ENCODE data around the gene ABCA8.
"Not testable (repeated sequence)": the region's sequence is repeated elsewhere in the genome, so short reads cannot be mapped to it uniquely, and the experiment has no call there.

ABCA8 gene

GRCh38 chr17:68943812-68944182 is 11.4 kb downstream of the ABCA8 start:
- not testable (repeated sequence) for DNase-seq (ENCODE audit: low read depth, low spot score)

GRCh38 chr17:68943123-68943811 is 11.9 kb downstream of the ABCA8 start:
- DNase-seq (ENCODE audit: low read depth, low spot score) = no peak

- no peak for DNase-seq (ENCODE audit: low read depth, low spot score)
These were observed 12.8 kb downstream of the ABCA8 start for GRCh38 chr17:68942389-68942788.

- DNase-seq (ENCODE audit: low read depth, low spot score) = no peak
These were observed 13.4 kb downstream of the ABCA8 start for GRCh38 chr17:68941761-68942160.

GRCh38 chr17:68939195-68939594 is 16.0 kb downstream of the ABCA8 start:
- no peak for DNase-seq (ENCODE audit: low read depth, low spot score)

GRCh38 chr17:68937890-68938514 is 17.2 kb downstream of the ABCA8 start:
- no peak for DNase-seq (ENCODE audit: low read depth, low spot score)

GRCh38 chr17:68927516-68927915 is 27.7 kb downstream of the ABCA8 start:
- DNase-seq (ENCODE audit: low read depth, low spot score) = no peak

GRCh38 chr17:68924793-68925720 is 30.1 kb downstream of the ABCA8 start:
- no peak for DNase-seq (ENCODE audit: low read depth, low spot score)

GRCh38 chr17:68910789-68911431 is 44.3 kb downstream of the ABCA8 start:
- no peak for DNase-seq (ENCODE audit: low read depth, low spot score)

GRCh38 chr17:68910251-68910705 is 44.9 kb downstream of the ABCA8 start:
- DNase-seq (ENCODE audit: low read depth, low spot score) = no peak

GRCh38 chr17:68909066-68909465 is 46.1 kb downstream of the ABCA8 start:
- DNase-seq (ENCODE audit: low read depth, low spot score) = no peak

- no peak for DNase-seq (ENCODE audit: low read depth, low spot score)
These were observed 47.1 kb downstream of the ABCA8 start for GRCh38 chr17:68908045-68908444.

GRCh38 chr17:68906638-68907037 is 48.6 kb downstream of the ABCA8 start:
- DNase-seq (ENCODE audit: low read depth, low spot score) = no peak

GRCh38 chr17:68903286-68903685 is 51.9 kb downstream of the ABCA8 start:
- no peak for DNase-seq (ENCODE audit: low read depth, low spot score)

- no peak for DNase-seq (ENCODE audit: low read depth, low spot score)
These were observed 57.6 kb downstream of the ABCA8 start for GRCh38 chr17:68897557-68897956.

- DNase-seq (ENCODE audit: low read depth, low spot score) = no peak
These were observed 62.5 kb downstream of the ABCA8 start for GRCh38 chr17:68892658-68893057.

- DNase-seq (ENCODE audit: low read depth, low spot score) = no peak
These were observed 63.0 kb downstream of the ABCA8 start for GRCh38 chr17:68892193-68892592.

GRCh38 chr17:68886401-68886800 is 68.8 kb downstream of the ABCA8 start:
- no peak for DNase-seq (ENCODE audit: low read depth, low spot score)

GRCh38 chr17:68884888-68885287 is 70.3 kb downstream of the ABCA8 start:
- DNase-seq (ENCODE audit: low read depth, low spot score) = no peak

- no peak for DNase-seq (ENCODE audit: low read depth, low spot score)
These were observed 76.8 kb downstream of the ABCA8 start for GRCh38 chr17:68878226-68878885.

GRCh38 chr17:68871447-68871846 is 83.7 kb downstream of the ABCA8 start:
- no peak for DNase-seq (ENCODE audit: low read depth, low spot score)
